Glutamatergic neuron (in vitro differentiated cells): ENCODE data around the gene PPP2R3A. TPM values are rescaled to one million over a fixed set of nuclear protein-coding genes. Genes with fewer than 3 reads are reported as not detected.

Experiments
- DNase-seq: peaks from one replicate; pipeline ENCODE4 v3.0.0; 2022
- H3K27ac Mint-ChIP-seq: one replicate; pipeline ENCODE4 v1.8.0; 2020; ENCODE audit warnings: mild to moderate bottlenecking, mixed read lengths, inconsistent platforms; ENCODE audit not compliant: unreplicated experiment
- H3K27me3 Mint-ChIP-seq: one replicate; pipeline ENCODE4 v1.8.0; 2020; ENCODE audit warnings: mild to moderate bottlenecking, moderate library complexity, mixed read lengths, inconsistent platforms; ENCODE audit not compliant: unreplicated experiment
- H3K36me3 Mint-ChIP-seq: one replicate; pipeline ENCODE4 v1.8.0; 2020; ENCODE audit warnings: mild to moderate bottlenecking, mixed read lengths, inconsistent platforms; ENCODE audit not compliant: unreplicated experiment
- H3K4me1 Mint-ChIP-seq: one replicate; pipeline ENCODE4 v1.8.0; 2020; ENCODE audit warnings: mild to moderate bottlenecking, low read depth, mixed read lengths, inconsistent platforms; ENCODE audit not compliant: unreplicated experiment
- H3K4me3 Mint-ChIP-seq: one replicate; pipeline ENCODE4 v1.8.0; 2020; ENCODE audit warnings: mild to moderate bottlenecking, mixed read lengths, inconsistent platforms; ENCODE audit not compliant: unreplicated experiment
- H3K9me3 Mint-ChIP-seq: one replicate; pipeline ENCODE4 v1.8.0; 2020; ENCODE audit warnings: mild to moderate bottlenecking, moderate library complexity, mixed read lengths, inconsistent platforms; ENCODE audit not compliant: unreplicated experiment
- total RNA-seq: library from RNA; stranded (reverse); fragmentation: NEBNext Ultra II Directional; extraction: Animal tissue kit (Norgen Biotek cat#: 25700); gene quantifications from one replicate; pipeline ENCODE4 v1.2.1, GENCODE V29; 2021; ENCODE audit not compliant: unreplicated experiment
- TF ChIP-seq, protein P1 (sequence below): fragments of 200-600 bp; sonication (generic); IDR thresholded peaks from one replicate; pipeline ENCODE4 v1.5.0; 2021; ENCODE audit not compliant: partially characterized antibody, unreplicated experiment

The PPP2R3A gene
- total RNA-seq, 1 donor from 2014 or later, result 13.0 TPM

DNA sequence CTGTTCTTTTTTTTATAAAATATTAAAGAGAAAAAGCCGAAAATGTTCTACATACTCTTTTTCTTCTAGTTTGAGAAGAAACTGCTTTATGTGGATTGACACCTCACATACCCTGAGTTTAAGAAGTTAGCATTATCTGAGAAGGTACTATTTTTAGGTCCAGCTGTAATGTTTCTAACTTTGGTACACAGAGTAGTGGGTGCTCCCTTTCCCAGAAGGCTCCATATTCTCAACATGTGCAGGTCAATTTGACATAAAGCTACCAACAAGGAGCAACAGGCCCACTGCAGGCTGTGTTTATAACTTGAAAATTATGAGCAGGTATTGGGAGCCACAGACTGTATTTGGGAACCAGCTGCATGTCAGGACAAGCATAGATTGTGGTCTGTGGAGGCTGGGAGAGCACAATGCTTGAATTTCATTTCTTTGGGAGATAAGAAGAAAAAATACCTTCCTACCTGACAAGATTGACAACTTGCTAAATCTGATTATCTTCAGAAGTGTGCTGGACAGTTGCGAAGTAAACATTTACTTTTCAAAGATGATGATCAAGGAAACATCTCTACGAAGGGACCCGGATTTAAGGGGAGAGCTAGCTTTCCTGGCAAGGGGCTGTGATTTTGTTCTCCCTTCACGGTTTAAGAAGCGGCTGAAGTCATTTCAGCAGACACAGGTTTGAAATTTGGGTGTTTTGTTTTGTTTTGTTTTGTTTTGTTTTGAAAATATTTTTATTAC lies 57.2 kb downstream of the PPP2R3A start:
- no peaks in the 10 kb centered on the region for H3K9me3 Mint-ChIP-seq
- no peak for DNase-seq
- TF ChIP-seq, protein P1, sequence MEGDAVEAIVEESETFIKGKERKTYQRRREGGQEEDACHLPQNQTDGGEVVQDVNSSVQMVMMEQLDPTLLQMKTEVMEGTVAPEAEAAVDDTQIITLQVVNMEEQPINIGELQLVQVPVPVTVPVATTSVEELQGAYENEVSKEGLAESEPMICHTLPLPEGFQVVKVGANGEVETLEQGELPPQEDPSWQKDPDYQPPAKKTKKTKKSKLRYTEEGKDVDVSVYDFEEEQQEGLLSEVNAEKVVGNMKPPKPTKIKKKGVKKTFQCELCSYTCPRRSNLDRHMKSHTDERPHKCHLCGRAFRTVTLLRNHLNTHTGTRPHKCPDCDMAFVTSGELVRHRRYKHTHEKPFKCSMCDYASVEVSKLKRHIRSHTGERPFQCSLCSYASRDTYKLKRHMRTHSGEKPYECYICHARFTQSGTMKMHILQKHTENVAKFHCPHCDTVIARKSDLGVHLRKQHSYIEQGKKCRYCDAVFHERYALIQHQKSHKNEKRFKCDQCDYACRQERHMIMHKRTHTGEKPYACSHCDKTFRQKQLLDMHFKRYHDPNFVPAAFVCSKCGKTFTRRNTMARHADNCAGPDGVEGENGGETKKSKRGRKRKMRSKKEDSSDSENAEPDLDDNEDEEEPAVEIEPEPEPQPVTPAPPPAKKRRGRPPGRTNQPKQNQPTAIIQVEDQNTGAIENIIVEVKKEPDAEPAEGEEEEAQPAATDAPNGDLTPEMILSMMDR, result no peak
- H3K36me3 Mint-ChIP-seq, result no peaks in the 10 kb centered on the region
- H3K4me1 Mint-ChIP-seq, result no peaks in the 10 kb centered on the region
- H3K27ac Mint-ChIP-seq, result no peak overlapping the region
- no peak overlapping the region for H3K4me3 Mint-ChIP-seq
- H3K27me3 Mint-ChIP-seq, result no peaks in the 10 kb centered on the region

DNA sequence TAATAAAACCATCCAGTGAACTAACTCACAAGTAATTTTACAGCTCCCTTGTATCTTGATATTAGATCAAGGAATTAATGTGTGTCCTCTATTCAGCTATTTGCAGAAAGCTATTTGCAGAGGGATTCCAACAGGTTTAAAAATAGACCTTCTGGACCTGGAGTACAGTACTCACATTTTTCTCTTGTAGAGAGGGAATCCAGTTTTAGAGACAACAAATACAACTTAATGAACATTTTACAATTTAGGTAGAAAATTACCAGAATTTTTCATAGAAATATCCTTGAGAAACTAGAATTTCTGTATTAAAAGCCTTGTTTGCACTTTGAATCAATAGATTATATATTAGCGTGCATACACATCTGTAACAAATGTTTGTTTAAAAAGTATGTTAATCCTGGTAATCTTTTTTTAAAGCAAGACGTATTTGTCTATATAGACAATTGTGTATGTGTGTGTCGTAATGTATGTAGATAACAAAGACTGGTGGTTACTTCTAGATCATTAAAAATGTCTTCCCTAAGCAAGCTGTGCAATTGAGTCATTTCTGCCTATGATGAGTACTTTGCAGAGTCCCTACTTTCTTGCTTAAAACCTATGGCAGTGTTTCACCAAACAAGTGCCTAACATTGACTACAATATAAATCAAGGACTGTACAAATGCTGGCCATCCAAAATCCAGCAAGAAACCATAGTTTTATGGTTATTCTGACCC lies 57.9 kb downstream of the PPP2R3A start:
- Mint-ChIP-seq H3K4me3 (no peak overlapping the region), H3K4me1 (no peaks in the 10 kb centered on the region), H3K36me3 (no peaks in the 10 kb centered on the region), H3K27ac (no peak overlapping the region), H3K9me3 (no peaks in the 10 kb centered on the region), H3K27me3 (no peaks in the 10 kb centered on the region)
- TF ChIP-seq, protein P1, result no peak
- no peak for DNase-seq

GRCh38 chr3:136036306-136036705 lies 70.8 kb downstream of the PPP2R3A start:
- Mint-ChIP-seq H3K27ac (no peak overlapping the region), H3K9me3 (peaks cover 4% of the 10 kb centered on the region), H3K27me3 (no peaks in the 10 kb centered on the region), H3K36me3 (peaks cover 7% of the 10 kb centered on the region), H3K4me1 (no peaks in the 10 kb centered on the region), H3K4me3 (no peak overlapping the region)
- no peak for DNase-seq
- TF ChIP-seq, protein P1, result no peak

DNA sequence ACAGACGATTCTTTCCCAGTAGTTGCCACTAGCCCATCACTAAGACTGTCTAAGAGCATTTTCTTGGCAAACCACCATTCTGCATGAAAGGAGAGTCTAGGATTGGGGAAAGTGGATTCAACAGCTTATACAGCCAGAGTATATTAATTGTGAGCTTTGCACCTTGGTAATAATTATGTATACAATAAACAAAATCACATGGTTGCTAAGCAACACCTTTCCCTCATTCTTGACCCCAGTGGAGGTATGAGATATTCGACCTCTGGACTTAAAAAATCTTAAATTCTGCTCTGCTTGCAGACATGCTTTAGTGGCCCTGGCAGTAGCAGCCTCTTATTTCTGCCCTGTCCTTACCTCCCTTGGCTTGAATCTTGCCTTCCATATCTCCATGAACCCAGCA lies 73.1 kb downstream of the PPP2R3A start:
- Mint-ChIP-seq H3K4me1 (no peaks in the 10 kb centered on the region), H3K9me3 (peaks cover 2% of the 10 kb centered on the region), H3K4me3 (no peak overlapping the region), H3K36me3 (no peaks in the 10 kb centered on the region), H3K27me3 (no peaks in the 10 kb centered on the region), H3K27ac (no peak overlapping the region)
- no peak for DNase-seq
- TF ChIP-seq, protein P1, result no peak
